Keratinocyte (primary cell): ENCODE results near the gene RBBP8. TPM values are rescaled to one million over a fixed set of nuclear protein-coding genes. Genes with fewer than 3 reads are reported as not detected.

ENCODE experiments used
- DNase-seq: peaks from one replicate; pipeline ENCODE4 v3.0.0-alpha.2; 2011; ENCODE audit warnings: low read depth, missing footprints, low spot score
- FAIRE-seq: peaks from 2 replicates; lab custom pipeline; 2011; peaks lifted over from hg19 to GRCh38; lab: Jason Lieb, UNC
- H2AFZ ChIP-seq: 2 replicates; pipeline ENCODE4 v1.6.0; 2012; ENCODE audit warnings: low read length, control low read depth, inconsistent platforms; ENCODE audit not compliant: control insufficient read depth
- H3K27ac ChIP-seq: 2 replicates; pipeline ENCODE4 v1.5.1; 2011; ENCODE audit warnings: low read length; ENCODE audit not compliant: control insufficient read depth, insufficient read depth
- H3K27me3 ChIP-seq: 3 replicates; pipeline ENCODE4 v1.6.0; 2011; ENCODE audit warnings: low read length; ENCODE audit not compliant: control insufficient read depth, insufficient read depth; ENCODE audit errors: extremely low read depth
- H3K36me3 ChIP-seq, 2 experiments: 2 replicates in 1 of 2; 3 replicates in 1 of 2; pipeline ENCODE4 v1.5.1; 2011; ENCODE audit warnings: low read length in 2 of 2, mild to moderate bottlenecking in 1 of 2; ENCODE audit not compliant: control insufficient read depth in 2 of 2, insufficient read depth in 2 of 2; ENCODE audit errors: extremely low read depth in 1 of 2
- H3K4me1 ChIP-seq: 3 replicates; pipeline ENCODE4 v1.5.1; 2011; ENCODE audit warnings: low read length; ENCODE audit not compliant: control insufficient read depth, insufficient read depth; ENCODE audit errors: extremely low read depth
- H3K4me2 ChIP-seq: 3 replicates; pipeline ENCODE4 v1.6.0; 2011; ENCODE audit warnings: low read depth, low read length; ENCODE audit not compliant: control insufficient read depth, insufficient read depth; ENCODE audit errors: extremely low read depth
- H3K4me3 ChIP-seq, 3 experiments: fragments of 200-600 bp in 1 of 3; sonication (generic) in 1 of 3; 2 replicates in 2 of 3; 3 replicates in 1 of 3; pipeline ENCODE4 v1.5.1; 2011 to 2016; ENCODE audit warnings: low read length in 3 of 3, mild to moderate bottlenecking in 3 of 3, control low read depth in 2 of 3, inconsistent platforms in 1 of 3, low read depth in 1 of 3, mixed read lengths in 1 of 3, mixed run types in 1 of 3, moderate library complexity in 1 of 3; ENCODE audit not compliant: control insufficient read depth in 2 of 3, insufficient read depth in 2 of 3; ENCODE audit errors: extremely low read depth in 1 of 3
- H3K79me2 ChIP-seq: 2 replicates; pipeline ENCODE4 v1.6.0; 2012; ENCODE audit warnings: low read length; ENCODE audit not compliant: control insufficient read depth, insufficient read depth
- H3K9ac ChIP-seq: 3 replicates; pipeline ENCODE4 v1.6.0; 2011; ENCODE audit warnings: low read length; ENCODE audit not compliant: control insufficient read depth, insufficient read depth; ENCODE audit errors: extremely low read depth
- H3K9me1 ChIP-seq: 3 replicates; pipeline ENCODE4 v1.6.0; 2011; ENCODE audit warnings: low read length; ENCODE audit not compliant: control insufficient read depth, insufficient read depth; ENCODE audit errors: extremely low read depth
- H3K9me3 ChIP-seq: 2 replicates; pipeline ENCODE4 v1.5.1; 2012; ENCODE audit warnings: low read depth, low read length; ENCODE audit not compliant: control insufficient read depth
- H4K20me1 ChIP-seq: 3 replicates; pipeline ENCODE4 v1.6.0; 2011; ENCODE audit warnings: low read length; ENCODE audit not compliant: control insufficient read depth, insufficient read depth; ENCODE audit errors: extremely low read depth
- CTCF ChIP-seq, 3 experiments: IDR thresholded peaks in 1 of 3; conservative IDR thresholded peaks in 1 of 3; optimal IDR thresholded peaks in 1 of 3; 2 replicates in 2 of 3; 3 replicates in 1 of 3; pipeline versions ENCODE3 to v1.5.1; 2011; ENCODE audit warnings: low read length in 3 of 3, mild to moderate bottlenecking in 3 of 3, moderate library complexity in 2 of 3, control low read depth in 1 of 3, inconsistent platforms in 1 of 3; ENCODE audit not compliant: insufficient read depth in 2 of 3; ENCODE audit errors: extremely low read depth in 1 of 3
- EZH2 ChIP-seq: IDR thresholded peaks from one replicate; pipeline ENCODE4 v1.6.1; 2012; ENCODE audit warnings: inconsistent platforms, mild to moderate bottlenecking, low read length, moderate library complexity
- dilution Hi-C: fragments of 300-500 bp; cut with MboI; formaldehyde crosslinking; loops from one replicate; pipeline ENCODE4 v1.7.0; 2020; ENCODE audit warnings: low sequenced_read_pairs; ENCODE audit not compliant: extremely low pct_ligation_motif_present
- polyA plus RNA-seq, 5 experiments: library from polyadenylated mRNA; depleted of rRNA in 3 of 5; stranded (reverse) in 3 of 5; stranded (forward) in 1 of 5; unstranded in 1 of 5; fragments of >200 nt; gene quantifications; 1 replicate in 1 of 5; 2 replicates in 3 of 5; 3 replicates in 1 of 5; pipeline versions ENCODE4 v1.2.1 to v1.2.3, GENCODE V29; 2011 to 2012; ENCODE audit warnings: missing spikeins in 2 of 5, low read depth in 1 of 5, low replicate concordance in 1 of 5

Gene RBBP8
- polyA plus RNA-seq, 1 donor (not counting 4 experiments of a cell fraction or from before 2014, with no cell fraction given), result 169 TPM

- no peak overlapping the region for H3K4me2 ChIP-seq
- no peaks in the 10 kb centered on the region for H4K20me1 ChIP-seq
- dilution Hi-C loops, result no loop called here
- no peaks in the 10 kb centered on the region for H3K9me1 ChIP-seq
- no peaks in the 10 kb centered on the region for H3K27me3 ChIP-seq
- no peak overlapping the region for H3K4me3 ChIP-seq
- peaks cover 9% of the 10 kb centered on the region for H3K4me1 ChIP-seq
- FAIRE-seq (no peak), DNase-seq (no peak)
- no peak overlapping the region for H2AFZ ChIP-seq
- no peak overlapping the region for H3K27ac ChIP-seq
- no peak overlapping the region for H3K9ac ChIP-seq
- H3K79me2 ChIP-seq, result peaks cover 10% of the 10 kb centered on the region
- peaks cover 10 to 22% of the 10 kb centered on the region in 2 experiments for H3K36me3 ChIP-seq
- no peaks in the 10 kb centered on the region for H3K9me3 ChIP-seq
- TF ChIP-seq EZH2, result no peak
- no peak for TF ChIP-seq CTCF (optimal IDR thresholded peaks at IDR 0.05 in 1 of 3, IDR thresholded peaks at IDR 0.05 in 1 of 3, conservative IDR thresholded peaks at IDR 0.05 in 1 of 3; ENCODE audit: extremely low read depth in 1 of 3, insufficient read depth in 2 of 3, low read length in 3 of 3)
Measured at GRCh38 chr18:22924589-22924988, 8.5 kb upstream of the RBBP8 start.

- Histone ChIP-seq H3K27me3 (no peaks in the 10 kb centered on the region), H2AFZ (no peak overlapping the region), H3K27ac (no peak overlapping the region), H4K20me1 (no peaks in the 10 kb centered on the region), H3K4me3 (no peak overlapping the region), H3K4me1 (peaks cover 10% of the 10 kb centered on the region), H3K9ac (no peak overlapping the region), H3K36me3 (peaks cover 6 to 11% of the 10 kb centered on the region in 2 experiments), H3K9me1 (no peaks in the 10 kb centered on the region), H3K9me3 (no peaks in the 10 kb centered on the region), H3K4me2 (no peak overlapping the region), H3K79me2 (peaks cover 12% of the 10 kb centered on the region)
- no peak for TF ChIP-seq EZH2
- TF ChIP-seq CTCF (optimal IDR thresholded peaks at IDR 0.05 in 1 of 3, IDR thresholded peaks at IDR 0.05 in 1 of 3, conservative IDR thresholded peaks at IDR 0.05 in 1 of 3; ENCODE audit: extremely low read depth in 1 of 3, insufficient read depth in 2 of 3, low read length in 3 of 3), result no peak
- FAIRE-seq (no peak), DNase-seq (no peak)
- dilution Hi-C loops, result no loop called here
Measured at GRCh38 chr18:22926454-22926853, 6.7 kb upstream of the RBBP8 start.
